DLD1 (cell line): Measurements from ENCODE around the gene CD59.
"Not testable (repeated sequence)": the region's sequence is repeated elsewhere in the genome, so short reads cannot be mapped to it uniquely, and the experiment has no call there.

ENCODE experiments used
- in situ Hi-C: cut with HindIII; loops from 2 replicates; pipeline ENCODE4 v1.10.0; 2017; ENCODE audit warnings: low sequenced_read_pairs

Gene CD59

GRCh38 chr11:33743291-33743690, 7.1 kb upstream of the CD59 start:
- in situ Hi-C loops: no loop called here

DNA sequence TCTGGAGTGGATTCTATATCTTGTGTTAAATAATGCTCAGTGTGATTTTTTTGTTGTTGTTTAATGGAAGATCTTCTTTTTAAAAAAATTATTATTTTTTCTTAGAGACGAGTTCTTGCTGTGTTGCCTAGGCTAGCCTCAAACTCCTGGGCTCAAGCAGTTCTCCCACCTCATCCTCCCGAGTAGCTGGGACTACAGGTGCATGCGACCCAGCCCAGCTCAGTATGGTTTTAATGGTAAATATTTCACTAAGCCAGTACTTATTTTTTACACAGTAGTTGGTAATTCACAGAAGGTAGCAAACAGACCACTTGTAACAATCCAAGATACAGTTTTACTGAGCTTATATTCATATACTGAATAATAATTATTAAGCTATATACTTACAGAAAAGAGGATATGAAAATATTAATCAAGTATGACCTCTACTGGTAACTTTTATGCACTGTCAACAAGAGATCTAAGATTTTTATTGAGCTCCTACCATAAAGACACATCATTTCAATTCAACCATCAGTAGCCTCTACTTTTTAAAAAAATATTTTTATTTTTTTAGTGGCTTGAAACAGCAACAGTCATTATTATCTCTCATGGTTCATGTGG, 6.1 kb upstream of the CD59 start:
- in situ Hi-C loops: no loop called here

DNA sequence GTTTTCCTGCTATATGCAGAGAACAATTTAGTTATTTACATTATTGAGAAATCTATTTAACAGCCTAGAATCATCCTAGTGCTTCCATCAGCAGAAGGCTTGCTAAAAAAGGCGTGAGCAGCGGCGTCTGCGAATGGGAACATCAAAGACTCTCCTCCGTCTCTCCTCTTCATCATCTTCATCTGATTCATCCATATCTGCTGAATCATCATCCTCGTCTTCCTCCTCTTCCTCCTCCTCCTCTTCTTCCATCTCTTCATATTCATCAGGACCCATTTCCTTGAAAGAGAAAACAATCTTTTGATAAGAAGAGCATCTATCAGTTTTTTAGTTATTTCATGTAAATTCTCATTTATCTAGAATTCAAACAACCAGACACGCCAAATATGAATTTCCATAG, 5.6 kb upstream of the CD59 start:
- in situ Hi-C loops: no loop called here

- in situ Hi-C loops: no loop called here
These were observed 1.2 kb upstream of the CD59 start for GRCh38 chr11:33737362-33737821.

- in situ Hi-C loops: no loop called here
These were observed 714 bp downstream of the CD59 start for GRCh38 chr11:33735271-33736147.

- in situ Hi-C loops: no loop called here
These were observed 1.6 kb downstream of the CD59 start for GRCh38 chr11:33734441-33735270.

- in situ Hi-C loops: no loop called here
These were observed 2.2 kb downstream of the CD59 start for GRCh38 chr11:33733980-33734379.

DNA sequence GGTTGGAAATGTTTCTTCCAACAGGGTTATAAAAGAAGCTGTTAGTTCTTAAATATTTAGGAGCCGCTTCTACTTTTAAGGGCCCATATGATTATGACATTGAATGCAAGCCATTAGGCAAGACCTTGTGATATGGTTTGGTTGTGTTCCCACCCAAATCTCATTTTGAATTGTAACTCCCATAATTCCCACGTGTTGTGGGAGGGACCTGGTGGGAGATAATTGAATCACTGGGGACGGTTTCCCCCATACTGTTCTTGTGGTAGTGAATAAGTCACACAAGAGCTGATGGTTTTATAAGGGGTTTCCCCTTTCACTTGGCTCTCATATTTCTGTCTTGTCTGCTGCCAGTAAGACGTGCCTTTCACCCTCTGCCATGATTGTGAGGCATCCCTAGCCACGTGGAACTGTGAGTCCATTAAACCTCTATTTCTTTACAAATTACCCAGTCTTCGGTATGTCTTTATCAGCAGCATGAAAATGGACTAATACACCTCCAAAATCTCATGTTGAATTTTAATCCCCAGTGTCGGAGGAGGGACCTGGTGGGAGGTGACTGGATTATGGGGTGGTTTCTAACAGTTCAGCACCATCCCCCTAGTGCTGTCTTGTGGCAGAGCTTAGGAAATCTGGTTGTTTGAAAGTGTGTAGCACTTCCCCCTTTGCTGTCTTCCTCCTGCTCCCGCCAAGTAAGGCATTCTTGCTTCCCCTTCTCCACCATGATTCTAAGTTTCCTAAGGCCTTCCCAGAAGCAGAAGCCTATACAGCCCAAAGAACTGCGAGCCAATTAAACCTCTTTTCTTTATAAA, 4.3 kb downstream of the CD59 start:
- in situ Hi-C loops: no loop called here

- in situ Hi-C loops: no loop called here
These were observed 5.5 kb downstream of the CD59 start for GRCh38 chr11:33730716-33731115.

- in situ Hi-C loops: not testable (repeated sequence)
These were observed 7.1 kb downstream of the CD59 start for GRCh38 chr11:33729072-33729664.

GRCh38 chr11:33727539-33727938, 8.7 kb downstream of the CD59 start:
- in situ Hi-C loops: not testable (repeated sequence)

- in situ Hi-C loops: no loop called here
These were observed 10.7 kb downstream of the CD59 start for GRCh38 chr11:33725496-33725895.

GRCh38 chr11:33724644-33725035, 11.6 kb downstream of the CD59 start:
- in situ Hi-C loops: no loop called here

- in situ Hi-C loops: no loop called here
These were observed 12.9 kb downstream of the CD59 start for GRCh38 chr11:33723238-33723881.

- in situ Hi-C loops: no loop called here
These were observed 13.5 kb downstream of the CD59 start for GRCh38 chr11:33722590-33723234.

DNA sequence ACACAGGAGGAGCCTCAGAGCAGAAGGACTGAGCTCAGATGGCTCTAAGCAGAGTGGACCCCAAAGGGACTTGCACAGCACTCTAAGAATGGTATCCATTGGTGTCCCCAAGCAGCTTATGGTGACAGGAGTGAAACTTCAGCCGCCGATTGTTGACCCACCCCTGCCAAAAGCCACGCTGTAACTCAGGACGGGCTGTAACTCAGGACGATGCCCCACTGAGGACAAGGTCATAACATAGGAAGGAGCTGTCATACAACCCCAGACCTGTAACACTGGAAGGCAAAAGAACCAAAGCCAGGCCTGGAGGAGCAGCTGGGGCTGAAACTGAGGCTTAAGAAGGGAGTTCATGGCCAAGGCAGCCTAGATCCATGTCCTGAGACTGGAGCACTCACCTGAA, 14.2 kb downstream of the CD59 start:
- in situ Hi-C loops: no loop called here

GRCh38 chr11:33721426-33721825, 14.8 kb downstream of the CD59 start:
- in situ Hi-C loops: no loop called here

DNA sequence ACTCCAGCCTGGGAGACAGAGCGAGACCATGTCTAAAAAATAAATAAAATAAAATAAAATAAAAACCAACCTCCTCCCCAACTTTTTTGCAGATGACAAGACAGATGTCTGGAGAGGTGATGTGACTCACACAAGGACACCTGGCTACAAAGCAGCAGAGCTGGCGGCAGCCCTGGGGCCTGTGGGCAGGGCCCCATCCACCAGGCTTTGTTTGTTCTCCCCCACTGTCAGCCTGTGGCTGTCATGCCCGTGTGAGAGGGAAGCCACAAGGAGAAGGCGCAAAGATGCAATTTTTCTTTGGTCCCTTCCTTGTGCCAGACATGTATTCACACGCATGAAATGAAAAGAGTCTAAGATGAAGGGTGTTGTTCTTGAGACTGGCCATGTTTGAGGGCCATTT, 16.6 kb downstream of the CD59 start:
- in situ Hi-C loops: no loop called here

DNA sequence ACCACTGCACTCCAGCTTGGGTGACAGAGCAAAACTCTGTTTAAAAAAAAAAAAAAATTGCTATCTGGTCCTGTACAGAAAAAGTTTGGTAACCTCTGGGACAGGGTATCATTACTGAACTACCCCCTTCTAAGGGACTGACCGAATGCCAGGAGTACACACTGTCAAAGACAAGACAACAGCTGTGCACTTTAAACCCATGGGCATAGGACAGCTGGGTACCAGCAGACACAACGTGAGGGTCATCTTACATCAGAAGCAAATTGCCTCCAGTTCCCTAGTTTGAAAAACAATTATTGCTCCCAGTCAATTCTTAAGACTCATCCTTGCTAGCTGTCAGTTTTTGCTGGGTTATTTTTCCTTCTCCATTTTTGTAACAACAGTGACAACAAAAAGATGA, 17.8 kb downstream of the CD59 start:
- in situ Hi-C loops: no loop called here
